HL-60/S4 (cell line): ENCODE results near the gene AUTS2.

ENCODE experiments used
- in situ Hi-C: fragments of 300-500 bp; cut with MboI; formaldehyde crosslinking; loops from 2 replicates; pipeline ENCODE4 v1.14.3; 2022; ENCODE audit warnings: low sequenced_read_pairs

Gene AUTS2

DNA sequence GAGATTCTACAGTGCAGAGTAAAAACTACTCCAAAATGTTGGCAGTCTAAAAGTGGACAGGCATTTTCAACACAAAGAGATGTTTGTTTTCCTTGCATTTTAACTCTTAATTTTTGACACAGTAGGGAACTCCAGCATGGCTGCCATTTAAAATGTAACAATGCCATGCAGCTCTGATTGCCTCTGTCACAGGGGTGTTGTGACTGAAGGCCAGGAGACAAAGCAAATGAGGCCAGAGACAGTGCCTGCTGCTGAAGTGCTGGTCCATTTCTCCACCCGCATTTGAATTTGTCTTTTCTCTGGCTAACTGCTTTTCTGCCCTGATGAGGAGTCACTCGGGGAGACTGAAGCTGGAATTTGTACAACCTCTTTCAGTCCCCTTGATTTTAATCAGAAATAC is 823.0 kb downstream of the AUTS2 start:
- in situ Hi-C loops = no loop called here

DNA sequence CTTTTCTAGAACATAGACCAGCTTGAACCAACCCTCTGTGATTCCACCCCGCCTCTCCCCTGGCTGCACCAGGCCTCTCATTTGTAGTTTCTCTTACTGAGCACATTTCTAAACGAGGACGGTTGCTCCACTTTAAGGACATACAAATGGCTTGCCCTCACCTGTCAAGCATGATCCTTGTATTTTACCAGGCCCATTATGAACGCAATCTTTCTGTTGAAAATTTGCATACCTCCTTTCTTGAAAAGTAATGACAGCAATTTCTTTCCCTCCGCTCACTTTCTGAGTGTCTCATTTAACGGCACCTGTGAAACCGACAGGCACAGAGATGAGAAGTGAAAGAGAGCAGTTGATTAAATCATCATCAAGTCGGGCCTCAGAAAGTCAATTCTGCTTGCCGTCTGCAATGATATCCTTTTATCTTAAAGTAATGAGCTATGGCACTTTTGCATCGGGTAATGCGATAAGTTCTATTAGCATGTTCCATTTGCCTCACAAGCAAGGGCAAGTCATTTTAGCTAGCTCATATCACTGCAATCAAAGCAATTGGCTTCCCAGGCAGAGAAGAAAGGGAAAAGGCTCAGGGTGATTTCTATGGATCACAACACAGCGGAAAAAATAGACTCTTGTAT is 828.1 kb downstream of the AUTS2 start:
- in situ Hi-C loops = no loop called here

DNA sequence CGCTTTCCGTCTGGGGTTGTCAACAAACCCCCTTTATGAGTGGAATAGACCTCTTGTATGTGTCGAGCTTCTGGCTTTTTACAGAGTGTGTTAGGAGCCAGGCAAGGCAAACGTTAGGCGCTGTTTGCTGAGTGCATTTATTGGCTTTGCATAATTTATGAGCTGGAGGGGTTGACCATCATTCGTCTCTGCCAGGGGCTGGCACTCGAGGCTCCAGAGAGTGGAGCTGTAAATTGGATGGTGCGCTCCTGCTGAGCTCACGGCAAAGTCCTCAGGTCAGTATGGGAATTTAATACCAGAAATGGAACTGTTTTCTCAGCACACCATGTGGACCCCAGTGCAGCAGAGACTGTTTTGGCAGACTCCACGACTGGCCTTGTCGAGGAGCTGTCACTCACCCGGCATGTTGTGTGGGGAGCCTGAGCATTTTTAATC is 834.3 kb downstream of the AUTS2 start:
- in situ Hi-C loops = no loop called here

DNA sequence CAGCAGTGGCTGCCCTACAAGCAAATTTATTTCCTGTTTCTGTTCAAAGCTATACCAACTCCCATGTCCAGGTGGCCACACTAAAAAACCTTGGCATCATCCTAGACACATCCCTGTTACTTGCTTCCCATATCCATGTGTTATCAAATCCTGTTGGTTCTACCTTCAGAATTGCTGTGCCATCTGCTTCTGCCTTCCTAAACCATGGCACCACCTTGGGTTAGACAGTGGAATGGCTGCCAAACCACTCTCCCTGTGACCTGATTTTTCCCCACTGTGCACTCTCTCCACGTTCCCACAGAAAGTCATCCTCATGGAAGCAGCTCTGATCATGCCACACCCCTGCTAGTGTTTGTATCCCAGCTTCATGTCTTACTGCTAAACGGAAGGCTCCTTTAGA is 836.1 kb downstream of the AUTS2 start:
- in situ Hi-C loops = no loop called here

DNA sequence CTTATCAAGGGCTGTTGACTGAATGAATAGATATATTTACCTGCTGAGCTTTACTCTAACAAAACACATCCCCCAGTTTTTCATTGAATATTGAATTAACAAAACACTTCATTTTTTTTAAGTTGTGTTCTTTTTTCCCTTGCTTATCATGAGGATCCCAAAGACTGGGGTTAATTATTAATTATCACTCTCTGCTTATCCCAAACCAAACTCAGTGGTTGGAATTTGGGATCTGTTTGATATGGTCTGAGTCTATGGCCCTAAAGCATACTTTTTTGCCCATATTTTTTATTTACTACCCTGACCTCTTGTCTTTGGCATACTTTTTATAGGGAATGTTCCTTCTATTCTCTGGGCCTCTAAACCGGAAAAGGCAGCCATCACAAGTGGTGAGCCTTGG is 836.5 kb downstream of the AUTS2 start:
- in situ Hi-C loops = no loop called here

DNA sequence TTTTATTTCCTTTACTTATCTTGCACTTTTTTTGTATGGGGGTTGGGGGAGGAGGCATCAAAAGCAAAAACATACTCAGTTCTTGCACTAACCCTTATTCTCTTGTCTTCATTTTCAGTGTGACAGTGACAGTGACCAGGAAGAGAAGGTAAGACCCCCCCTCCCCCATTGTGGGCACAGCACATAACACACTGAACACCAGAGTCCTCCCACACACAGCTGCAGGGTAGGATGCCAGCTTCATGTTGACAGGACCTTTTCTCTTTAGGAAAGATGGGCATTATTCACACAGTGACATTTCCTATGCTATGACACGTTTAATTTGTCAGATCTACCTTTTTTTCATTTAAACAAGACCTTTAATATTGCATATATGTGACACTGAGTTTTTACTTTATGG is 837.4 kb downstream of the AUTS2 start:
- in situ Hi-C loops = no loop called here

DNA sequence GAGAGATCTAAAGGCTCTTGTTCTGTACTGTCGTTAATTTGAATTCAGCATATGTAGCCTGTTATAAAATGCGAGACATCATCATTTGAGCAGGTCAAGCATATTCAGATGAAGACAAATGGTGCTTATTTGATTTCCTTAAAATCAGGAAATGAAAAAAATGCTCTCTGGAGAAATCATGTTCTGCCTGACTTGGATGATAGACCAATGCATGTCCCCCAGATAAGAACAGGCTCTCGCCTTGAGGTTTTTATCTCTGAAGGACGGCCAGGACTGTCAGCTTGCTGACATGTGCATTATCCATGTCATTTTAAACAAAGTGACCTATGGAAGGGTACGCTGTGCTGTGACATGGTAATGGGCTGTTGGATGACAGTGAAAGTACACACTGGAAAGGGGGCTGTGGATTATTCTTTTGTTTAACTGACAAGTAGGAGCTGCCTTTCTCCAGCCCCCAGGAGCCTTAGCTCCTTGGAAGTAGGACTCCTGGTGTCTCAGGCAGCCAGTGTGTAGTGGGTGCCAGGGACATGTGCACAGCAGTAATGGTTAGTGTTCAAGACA is 838.6 kb downstream of the AUTS2 start:
- in situ Hi-C loops = no loop called here

DNA sequence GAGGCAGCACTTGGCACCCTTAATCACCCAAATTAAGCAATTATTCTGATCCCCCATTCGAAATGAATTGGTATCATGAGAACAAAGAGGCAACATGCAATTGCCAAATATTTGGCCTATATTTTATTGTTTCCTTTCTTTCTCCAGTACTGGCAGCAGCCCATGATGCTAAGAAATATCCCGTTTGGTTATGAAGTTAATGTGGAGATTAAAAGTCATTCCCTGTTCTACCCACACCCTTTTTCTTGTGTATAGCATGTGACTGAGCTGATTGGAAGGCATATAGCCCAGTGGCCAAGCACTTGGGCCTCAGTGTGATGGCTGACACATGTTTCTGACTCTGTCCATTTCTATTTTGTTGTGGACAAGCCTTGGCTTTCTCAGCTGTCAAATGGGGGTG is 841.4 kb downstream of the AUTS2 start:
- in situ Hi-C loops = no loop called here

DNA sequence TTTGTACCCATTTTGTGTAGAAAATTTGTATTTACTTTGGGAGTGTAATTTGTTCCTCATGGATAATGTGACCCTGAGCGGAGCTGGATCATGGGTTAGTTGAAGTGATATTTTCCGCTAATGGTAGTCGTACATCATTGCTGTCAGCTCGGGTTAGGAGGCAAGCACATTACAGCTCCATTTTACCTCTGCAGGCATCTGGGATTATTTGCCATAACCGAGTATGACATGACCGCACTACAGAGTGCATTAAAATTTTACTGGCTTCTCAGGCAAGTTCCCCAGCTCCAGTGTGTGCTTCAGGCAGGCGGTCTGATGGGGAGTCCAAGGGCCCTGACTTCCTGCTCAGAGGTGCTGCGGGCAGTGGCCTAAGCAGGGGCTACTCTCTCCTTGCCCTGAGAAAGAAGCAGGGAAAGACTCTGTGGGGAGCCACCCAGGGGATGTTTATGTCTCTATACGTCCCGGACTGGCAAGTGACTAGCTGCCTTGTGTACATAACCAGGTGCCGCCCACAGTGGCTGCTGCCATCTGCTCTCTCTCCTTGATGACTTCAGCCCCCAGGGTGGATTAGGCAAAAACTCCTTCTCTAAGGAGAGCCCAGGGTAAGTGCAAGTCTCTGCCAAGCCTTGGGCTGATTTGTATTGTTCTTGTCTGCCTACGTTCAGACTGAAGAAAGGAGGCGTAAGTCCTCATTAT is 848.3 kb downstream of the AUTS2 start:
- in situ Hi-C loops = no loop called here

DNA sequence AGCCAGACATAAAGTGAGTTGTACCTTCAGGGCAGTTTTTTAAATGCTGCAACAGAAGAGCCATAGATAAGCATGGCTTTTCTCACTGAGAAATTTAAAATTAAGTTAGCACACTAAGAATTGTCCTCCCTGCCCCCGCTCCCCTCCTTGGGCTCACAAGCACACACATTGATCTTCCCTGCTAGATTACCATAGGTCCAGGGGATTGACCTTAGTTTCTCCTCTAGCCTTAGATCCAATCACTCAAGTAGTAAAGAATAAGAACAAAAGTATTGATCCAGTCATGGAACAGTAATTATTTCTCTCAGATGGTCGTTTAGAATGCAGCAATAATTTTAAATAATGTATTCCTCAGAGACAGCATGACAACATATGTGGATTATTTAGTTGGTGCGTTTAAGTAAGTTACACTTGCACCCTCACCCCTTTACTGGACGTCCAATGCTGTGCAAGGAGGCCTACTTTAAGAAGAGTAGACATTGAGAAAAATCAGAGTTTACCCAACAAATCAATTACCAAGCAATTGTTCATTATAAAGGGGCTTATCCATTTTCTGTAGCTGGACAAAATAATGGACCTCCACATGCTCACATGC is 850.1 kb downstream of the AUTS2 start:
- in situ Hi-C loops = no loop called here

DNA sequence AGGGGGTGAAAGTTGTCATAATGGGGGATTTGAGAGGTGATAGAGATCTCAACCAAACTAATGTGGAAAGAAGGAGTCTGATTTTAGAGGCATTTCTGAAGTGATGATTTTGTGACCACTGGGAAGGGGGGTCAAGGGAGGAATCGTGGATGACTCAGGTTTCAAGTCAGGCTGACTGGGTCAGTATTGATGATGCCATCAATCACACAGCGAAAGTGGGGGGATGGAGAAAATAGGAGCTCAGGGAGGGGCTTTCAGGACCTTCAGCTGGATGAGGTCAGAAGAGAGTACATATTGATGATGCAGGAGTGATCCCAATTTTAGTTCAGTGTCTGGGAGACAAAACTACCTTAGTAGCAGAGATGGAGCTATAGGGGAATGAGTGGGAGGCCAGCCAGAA is 852.5 kb downstream of the AUTS2 start:
- in situ Hi-C loops = no loop called here

DNA sequence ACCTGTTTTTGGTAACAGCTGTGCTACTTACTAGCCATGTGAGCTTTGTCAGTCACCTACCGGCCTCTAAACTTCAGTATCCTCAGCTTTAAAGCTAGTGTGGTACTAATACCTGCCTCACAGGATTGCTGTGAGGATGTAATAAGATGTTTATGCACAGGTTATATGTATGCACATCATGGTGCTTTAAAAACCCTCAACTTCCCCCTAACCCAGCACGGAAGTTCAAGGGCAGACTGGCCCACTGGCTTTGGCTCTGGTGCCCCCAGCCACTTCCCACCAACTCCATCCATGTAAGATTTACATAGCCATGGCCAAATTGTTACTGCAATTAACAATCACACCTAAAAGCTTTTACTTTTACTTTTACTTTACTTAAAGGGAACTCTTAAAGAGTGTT is 857.6 kb downstream of the AUTS2 start:
- in situ Hi-C loops = no loop called here

DNA sequence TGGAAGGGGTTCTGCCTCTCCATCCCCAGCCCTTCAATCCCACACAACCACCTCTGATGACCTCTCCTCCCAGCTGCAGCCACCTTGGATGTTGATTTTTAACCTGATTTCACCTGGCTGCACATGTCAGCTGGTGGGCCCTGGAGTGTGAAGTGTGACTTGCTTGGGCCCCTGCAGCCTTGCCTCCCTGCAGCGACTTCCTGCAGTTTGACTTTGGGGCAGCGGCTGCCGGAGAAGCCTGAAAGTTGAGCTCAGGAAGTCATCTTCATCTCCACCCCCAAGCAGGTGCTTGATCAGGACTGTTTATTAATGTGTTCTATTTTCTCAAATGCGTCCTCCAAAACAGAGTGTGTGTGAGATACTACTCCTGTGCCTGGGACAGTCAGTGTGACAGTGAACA is 858.4 kb downstream of the AUTS2 start:
- in situ Hi-C loops = no loop called here

DNA sequence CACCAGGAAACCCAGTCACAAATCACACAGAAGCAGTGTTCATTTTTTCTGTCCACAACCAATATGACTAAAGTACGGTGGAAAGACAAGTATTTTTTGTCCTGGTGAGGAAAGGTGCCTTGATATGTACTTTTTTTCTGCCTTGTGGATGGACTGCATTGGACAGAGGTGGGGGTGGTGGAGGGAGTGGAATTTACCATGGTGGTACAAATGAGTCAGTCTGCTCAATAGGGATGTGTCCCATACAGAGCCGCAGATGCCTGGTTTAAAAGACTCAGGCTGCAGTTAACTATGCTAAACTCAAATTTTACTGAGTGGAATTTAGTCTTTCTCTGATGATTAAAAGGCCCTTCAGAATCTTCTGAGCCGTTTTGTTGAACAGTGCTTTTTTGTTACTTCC is 859.2 kb downstream of the AUTS2 start:
- in situ Hi-C loops = no loop called here

DNA sequence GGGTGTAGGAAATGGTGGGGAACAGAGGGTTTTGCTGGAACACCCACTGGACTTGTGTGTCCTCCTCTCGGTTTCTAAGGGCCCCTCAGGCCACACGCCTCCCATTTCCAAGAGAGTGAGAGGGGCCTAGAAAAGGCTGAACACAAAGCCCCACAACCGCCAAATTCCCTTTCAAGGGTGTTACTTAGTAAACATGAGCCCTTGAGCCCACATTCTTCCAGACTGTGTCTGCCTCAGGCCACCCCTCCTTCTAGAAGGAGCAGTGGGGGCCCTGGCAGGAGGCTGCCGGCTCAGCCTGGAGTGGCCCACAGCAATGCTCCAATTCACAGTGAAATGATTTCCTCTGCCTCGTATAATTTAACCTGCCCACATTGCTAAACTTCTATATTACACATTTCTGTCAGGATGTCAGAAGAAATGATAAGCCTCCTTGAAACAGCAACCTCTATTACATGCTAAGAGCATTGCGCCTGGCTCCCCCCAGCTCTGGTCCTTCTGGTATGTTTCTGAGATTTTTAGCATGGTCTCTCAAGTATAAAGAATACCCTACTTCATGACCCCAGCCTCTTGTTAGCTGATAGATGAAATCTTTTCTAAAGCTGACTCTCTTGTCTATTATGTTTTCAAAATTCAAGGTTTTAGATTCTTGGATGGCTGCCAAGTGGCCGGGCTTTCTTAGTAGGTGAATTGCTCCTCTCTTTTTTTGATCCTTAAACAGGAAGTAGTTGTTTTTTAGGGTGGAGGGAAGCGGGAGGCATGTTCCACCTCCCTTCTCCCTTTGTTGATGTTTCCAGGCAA is 859.8 kb downstream of the AUTS2 start:
- in situ Hi-C loops = no loop called here

DNA sequence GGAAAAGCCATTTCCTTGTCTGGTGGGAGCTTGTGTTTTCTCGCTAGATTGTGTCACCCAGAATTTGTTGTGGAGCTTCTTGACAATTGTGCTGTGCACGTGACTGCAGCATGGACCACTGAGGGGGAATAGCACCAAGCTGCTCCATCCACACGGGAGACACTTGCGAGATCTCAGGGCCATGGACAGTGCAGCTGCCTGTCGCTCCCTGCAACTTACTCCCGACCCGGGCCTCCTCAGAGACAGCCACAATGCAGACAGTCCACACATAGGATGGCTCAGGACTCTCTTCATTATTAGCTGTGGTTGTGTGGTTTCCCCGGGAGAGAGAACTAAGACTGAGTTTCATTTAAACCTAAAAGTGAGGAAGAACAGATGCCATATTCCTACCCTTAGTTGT is 860.5 kb downstream of the AUTS2 start:
- in situ Hi-C loops = no loop called here

DNA sequence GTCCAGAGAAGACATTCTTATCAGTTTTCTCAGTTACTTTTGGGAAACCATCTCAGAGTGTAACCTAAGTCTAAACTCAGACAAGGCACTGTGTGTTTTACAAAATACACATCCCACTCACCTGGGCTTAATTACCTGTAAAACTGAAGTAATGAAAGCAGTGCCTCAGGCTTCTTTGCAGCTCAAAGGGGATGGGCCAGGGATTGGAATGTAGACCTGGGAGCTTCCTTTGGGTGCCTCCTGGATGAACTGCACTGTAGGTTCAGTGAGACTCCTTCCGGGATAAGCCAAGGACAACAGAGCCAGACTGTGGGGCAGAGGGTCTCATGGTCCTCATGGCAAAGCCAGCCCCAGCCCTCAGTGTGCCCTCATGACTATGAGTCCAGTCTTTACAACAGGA is 861.3 kb downstream of the AUTS2 start:
- in situ Hi-C loops = no loop called here

DNA sequence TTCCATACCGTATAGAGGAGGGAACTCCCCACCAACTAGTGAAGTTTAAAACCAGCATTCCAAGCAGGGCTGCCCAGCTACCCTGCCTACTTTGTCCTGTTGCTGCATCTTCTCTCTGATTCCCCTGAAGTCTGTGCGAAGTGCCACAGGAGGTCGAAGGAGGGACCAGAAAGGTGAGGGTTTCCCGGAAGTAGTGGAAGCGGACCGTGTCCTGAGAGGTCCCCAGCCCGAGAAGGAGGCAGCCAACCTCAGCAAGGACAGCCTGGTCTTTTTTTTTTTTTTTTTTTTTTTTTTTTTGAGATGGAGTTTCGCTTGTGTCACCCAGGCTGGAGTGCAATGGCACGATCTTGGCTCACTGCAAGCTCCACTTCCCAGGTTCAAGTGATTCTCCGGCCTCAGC is 861.8 kb downstream of the AUTS2 start:
- in situ Hi-C loops = no loop called here

DNA sequence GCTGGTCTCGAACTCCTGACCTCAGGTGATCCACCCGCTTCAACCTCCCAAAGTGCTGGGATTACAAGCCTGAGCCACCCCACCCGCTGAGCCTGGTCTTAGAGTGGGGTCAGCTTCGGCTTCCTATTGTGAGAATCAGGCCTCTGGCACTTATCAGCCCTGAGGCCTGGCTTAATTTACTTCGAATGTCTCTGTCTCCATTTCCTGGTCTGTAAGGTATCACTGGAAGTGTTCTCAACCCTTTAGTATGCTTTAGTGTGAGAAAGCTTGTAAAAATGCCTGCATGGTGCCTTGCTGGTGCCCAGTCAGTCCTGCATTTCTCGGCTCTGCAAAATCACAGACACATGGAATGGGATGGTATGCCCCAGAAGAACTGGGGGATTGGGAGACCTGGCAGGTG is 862.3 kb downstream of the AUTS2 start:
- in situ Hi-C loops = no loop called here

DNA sequence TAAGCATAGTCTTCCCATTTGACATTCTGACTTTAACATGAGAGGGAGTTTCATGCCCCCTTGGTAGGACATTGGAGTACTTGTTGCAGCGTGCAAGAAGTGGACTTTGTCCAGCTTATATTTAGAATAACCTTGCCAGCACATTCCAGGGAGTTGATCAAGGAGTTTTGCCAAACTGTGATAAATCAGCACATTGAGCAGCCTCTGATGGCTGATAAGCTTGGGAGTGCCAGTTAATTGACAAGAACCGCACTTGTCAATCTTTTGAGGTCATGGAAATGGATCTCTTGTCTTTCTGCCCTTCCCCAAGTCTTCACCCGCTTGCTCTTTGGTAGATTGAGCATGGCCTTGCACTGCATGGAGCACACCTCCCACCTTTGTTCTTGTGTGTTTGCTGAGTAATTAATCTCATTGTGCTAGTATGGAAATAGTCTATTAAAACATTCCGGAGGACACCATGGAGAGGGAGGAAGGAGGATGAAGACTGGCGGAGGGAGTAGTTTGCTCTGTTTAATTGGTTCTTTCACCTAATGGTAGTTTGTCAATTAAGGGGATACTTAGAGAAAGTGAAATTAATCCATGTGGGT is 865.2 kb downstream of the AUTS2 start:
- in situ Hi-C loops = no loop called here

DNA sequence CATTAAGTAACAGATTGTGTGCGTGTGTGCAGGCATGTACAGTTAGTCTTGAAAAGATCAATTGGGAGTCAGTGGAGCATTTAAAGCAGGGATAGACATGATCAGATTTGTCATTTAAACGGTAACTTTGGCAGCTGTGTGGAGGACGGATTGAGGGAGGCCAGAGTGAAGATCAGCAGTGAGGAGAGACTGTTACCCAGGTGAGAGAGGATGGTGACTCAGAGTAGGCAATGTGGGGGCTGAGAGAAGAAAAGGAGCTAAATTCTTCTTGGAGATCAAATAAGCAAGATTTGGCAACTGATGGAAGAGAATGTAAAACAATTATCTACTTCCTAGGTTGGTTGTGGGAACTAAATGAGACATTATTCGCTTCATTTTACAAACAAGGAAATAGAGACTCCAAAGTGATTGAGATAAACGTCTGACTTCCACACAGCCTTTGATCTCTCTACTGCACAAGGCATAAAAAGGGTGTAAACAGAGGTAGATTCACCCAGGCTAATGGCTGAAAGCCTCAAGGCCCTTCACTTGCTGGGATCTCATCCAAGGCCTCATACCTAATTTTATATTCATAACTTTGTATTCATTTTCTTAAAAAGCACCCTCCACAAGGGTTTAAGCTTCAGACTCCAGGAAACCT is 868.6 kb downstream of the AUTS2 start:
- in situ Hi-C loops = no loop called here
